Mammary epithelial cell (primary cell): ENCODE results near the gene TRAPPC3L.

ENCODE experiments used
- CTCF ChIP-seq, 2 donors: IDR thresholded peaks in 1 of 2; conservative IDR thresholded peaks in 1 of 2; 2 replicates each; pipeline ENCODE4 v1.5.1; 2011 to 2012; ENCODE audit warnings: inconsistent platforms in 2 of 2, low read length in 2 of 2, mild to moderate bottlenecking in 2 of 2, control low read depth in 1 of 2, low read depth in 1 of 2; ENCODE audit not compliant: insufficient read depth in 1 of 2; ENCODE audit errors: extremely low read depth in 1 of 2
- EZH2 ChIP-seq: IDR thresholded peaks from 2 replicates; pipeline ENCODE4 v1.6.1; 2012; ENCODE audit warnings: low read length, inconsistent platforms, borderline replicate concordance

DNA sequence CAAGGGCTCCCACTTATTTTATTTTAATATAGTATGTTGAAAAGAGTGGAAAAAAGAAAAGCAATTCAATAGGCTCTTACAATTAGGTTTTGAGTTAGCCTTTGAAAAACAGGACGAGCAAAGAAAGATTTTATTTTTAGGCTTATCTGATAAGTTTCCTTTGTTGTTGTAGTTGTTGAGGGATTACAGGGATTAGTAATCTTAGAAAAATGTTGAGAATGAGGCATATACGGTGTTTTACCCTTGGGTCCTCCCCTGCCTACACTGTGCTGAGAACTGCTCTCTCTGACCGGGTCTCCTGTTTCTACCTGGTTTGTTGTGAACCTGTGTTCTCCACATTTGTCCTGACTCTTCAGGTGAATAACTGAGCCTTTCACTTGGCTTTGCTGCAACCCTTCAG lies 16.7 kb downstream of the TRAPPC3L start:
- no peak for TF ChIP-seq CTCF (conservative IDR thresholded peaks at IDR 0.05 in 1 of 2, IDR thresholded peaks at IDR 0.05 in 1 of 2; ENCODE audit: extremely low read depth in 1 of 2, insufficient read depth in 1 of 2, low read depth in 1 of 2, low read length in 2 of 2)
- TF ChIP-seq EZH2: no peak
